Stomach (tissue), 9 donors: Measurements from ENCODE around the gene TINAG. TPM values are rescaled to one million over a fixed set of nuclear protein-coding genes. Genes with fewer than 3 reads are reported as not detected.

Experiments
- DNase-seq, 2 donors: peaks; one replicate each; pipeline versions ENCODE4 v3.0.0 to v3.0.0-alpha.2; 2013 to 2019
- H3K27ac ChIP-seq, 5 donors: fragments of 200-600 bp in 4 of 5; sonication (generic) in 4 of 5; one replicate each; pipeline ENCODE4 v1.5.1; 2013 to 2019; ENCODE audit warnings: mild to moderate bottlenecking in 1 of 5, moderate library complexity in 1 of 5
- H3K27me3 ChIP-seq, 3 donors: fragments of 200-600 bp; sonication (generic); one replicate each; pipeline ENCODE4 v1.5.1; 2017 to 2019; ENCODE audit warnings: mixed run types in 1 of 3
- H3K36me3 ChIP-seq, 4 donors: fragments of 200-600 bp; sonication (generic); 1 replicate in 3 of 4; 2 replicates in 1 of 4; pipeline ENCODE4 v1.5.1; 2016 to 2019
- H3K4me1 ChIP-seq, 4 donors: fragments of 200-600 bp; sonication (generic); one replicate each; pipeline ENCODE4 v1.5.1; 2016 to 2019
- H3K4me3 ChIP-seq, 4 donors: fragments of 200-600 bp; sonication (generic) in 3 of 4; one replicate each; pipeline ENCODE4 v1.5.1; 2016 to 2019; ENCODE audit warnings: mild to moderate bottlenecking in 1 of 4
- H3K9me3 ChIP-seq, 4 donors: fragments of 200-600 bp; sonication (generic); one replicate each; pipeline ENCODE4 v1.5.1; 2016 to 2019
- EP300 ChIP-seq: sonication (generic); formaldehyde crosslinking; IDR thresholded peaks from one replicate; pipeline ENCODE4 v1.6.1; 2017; ENCODE audit warnings: antibody characterized with exemption
- POLR2A ChIP-seq, 4 donors: fragments of 450-650 bp; IDR thresholded peaks; one replicate each; pipeline ENCODE4 v1.6.1; 2016; ENCODE audit warnings: antibody characterized with exemption in 4 of 4, control low read depth in 2 of 4, mild to moderate bottlenecking in 1 of 4, moderate library complexity in 1 of 4
- POLR2AphosphoS5 ChIP-seq, 3 donors: sonication (generic); formaldehyde crosslinking; IDR thresholded peaks; one replicate each; pipeline ENCODE4 v1.6.1; 2016; ENCODE audit warnings: antibody characterized with exemption in 3 of 3
- WGBS, 5 donors: extraction: QIAGEN DNeasy Blood & Tissue Kit in 3 of 5; methylation state at CpG; one replicate each; pipeline versions ENCODE4 v1.1.5 to v1.1.7; 2013 to 2018; 5-methylcytosine and 5-hydroxymethylcytosine counted together
- intact Hi-C: fragments of 100-400 bp; cut with DNase I; formaldehyde crosslinking; loops from one replicate; pipeline ENCODE4 v1.15.1; 2023; ENCODE audit warnings: low total_unique reads
- polyA plus RNA-seq, 3 donors: library from polyadenylated mRNA; stranded (reverse); fragments of 200-250 nt; gene quantifications; one replicate each; pipeline ENCODE4 v1.2.3, GENCODE V29; 2013
- total RNA-seq, 5 donors: library from RNA; depleted of rRNA; stranded (reverse); fragments of >200 nt; gene quantifications; one replicate each; pipeline versions ENCODE4 v1.1.0 to v1.2.3, GENCODE V29; 2014 to 2016
- TF ChIP-seq, protein P1 (sequence below), 7 experiments: fragments of 450-650 bp in 4 of 7; fragments of 200-600 bp in 3 of 7; sonication (generic) in 3 of 7; IDR thresholded peaks; one replicate each; pipeline ENCODE4 v1.5.1; 2016 to 2019; ENCODE audit warnings: antibody characterized with exemption in 7 of 7, control low read depth in 2 of 7, mild to moderate bottlenecking in 1 of 7
- donor health status: healthy with polysubstance abuse.
- donor health status: Bipolar disorder and iron deficiency.
- donor health status: healthy.

The TINAG gene
- total and polyA plus RNA-seq, 8 donors, result 2.2 to 3.5 TPM; not detected in 6

DNA sequence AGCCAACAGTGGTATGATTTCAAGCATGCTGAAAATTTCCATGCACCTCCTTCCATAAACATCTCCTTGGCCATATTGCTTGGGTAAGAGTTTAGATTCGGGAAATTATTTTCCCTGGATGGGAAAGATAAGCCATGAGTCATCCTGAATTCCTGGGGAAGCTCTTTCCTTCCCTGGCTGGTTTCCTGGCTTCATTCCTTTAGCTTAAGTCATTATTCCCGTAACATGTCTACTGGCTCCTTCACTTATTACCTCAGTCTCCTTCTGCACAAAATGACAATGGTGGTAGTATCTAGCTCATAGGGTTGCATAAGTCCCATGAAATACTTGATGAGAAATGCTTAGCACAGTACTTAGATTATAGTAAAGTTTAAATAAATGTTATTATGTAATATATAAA is 27.6 kb downstream of the TINAG start:
- DNase-seq, result no peak
- intact Hi-C loops, result no loop called here
- Histone ChIP-seq H3K4me1 (no peaks in the 10 kb centered on the region), H3K4me3 (no peak overlapping the region), H3K36me3 (no peaks in the 10 kb centered on the region), H3K9me3 (peaks cover 0 to 3% (median 0%) of the 10 kb centered on the region in 4 donors), H3K27ac (no peak overlapping the region), H3K27me3 (no peaks in the 10 kb centered on the region)
- peak in 1 of 3 donors; percentile 25 for TF ChIP-seq POLR2AphosphoS5 (IDR thresholded peaks at IDR 0.05)
- TF ChIP-seq POLR2A (IDR thresholded peaks at IDR 0.05), result no peak
- no peak for TF ChIP-seq EP300
- TF ChIP-seq, protein P1, sequence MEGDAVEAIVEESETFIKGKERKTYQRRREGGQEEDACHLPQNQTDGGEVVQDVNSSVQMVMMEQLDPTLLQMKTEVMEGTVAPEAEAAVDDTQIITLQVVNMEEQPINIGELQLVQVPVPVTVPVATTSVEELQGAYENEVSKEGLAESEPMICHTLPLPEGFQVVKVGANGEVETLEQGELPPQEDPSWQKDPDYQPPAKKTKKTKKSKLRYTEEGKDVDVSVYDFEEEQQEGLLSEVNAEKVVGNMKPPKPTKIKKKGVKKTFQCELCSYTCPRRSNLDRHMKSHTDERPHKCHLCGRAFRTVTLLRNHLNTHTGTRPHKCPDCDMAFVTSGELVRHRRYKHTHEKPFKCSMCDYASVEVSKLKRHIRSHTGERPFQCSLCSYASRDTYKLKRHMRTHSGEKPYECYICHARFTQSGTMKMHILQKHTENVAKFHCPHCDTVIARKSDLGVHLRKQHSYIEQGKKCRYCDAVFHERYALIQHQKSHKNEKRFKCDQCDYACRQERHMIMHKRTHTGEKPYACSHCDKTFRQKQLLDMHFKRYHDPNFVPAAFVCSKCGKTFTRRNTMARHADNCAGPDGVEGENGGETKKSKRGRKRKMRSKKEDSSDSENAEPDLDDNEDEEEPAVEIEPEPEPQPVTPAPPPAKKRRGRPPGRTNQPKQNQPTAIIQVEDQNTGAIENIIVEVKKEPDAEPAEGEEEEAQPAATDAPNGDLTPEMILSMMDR (IDR thresholded peaks at IDR 0.05), result no peak
- 26 to 54% (median 46%) methylated on average over 2 of the region's 2 CpGs for WGBS, 5 donors

DNA sequence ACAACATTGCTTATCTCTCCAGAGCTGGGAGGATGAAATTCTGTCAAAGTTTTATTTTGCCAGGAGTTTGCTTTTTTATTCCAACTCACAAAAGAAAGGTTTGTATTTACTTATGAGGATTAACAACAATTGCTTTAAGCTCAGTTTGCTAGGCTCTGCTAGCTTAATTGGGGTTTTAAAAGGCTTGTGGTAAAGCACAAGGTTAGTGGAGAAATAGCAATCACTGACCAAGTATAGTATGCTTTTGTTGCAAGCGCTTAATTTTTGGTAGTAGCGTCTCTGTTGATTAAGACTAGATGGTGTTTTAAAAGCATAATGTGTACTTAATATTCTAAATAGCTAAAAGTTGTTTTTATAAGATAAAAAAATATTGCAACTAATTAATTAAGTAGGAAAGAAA is 45.7 kb downstream of the TINAG start:
- DNase-seq, result no peak
- Histone ChIP-seq H3K4me1 (no peaks in the 10 kb centered on the region), H3K4me3 (no peak overlapping the region), H3K27ac (no peak overlapping the region), H3K9me3 (no peaks in the 10 kb centered on the region), H3K36me3 (no peaks in the 10 kb centered on the region), H3K27me3 (no peaks in the 10 kb centered on the region)
- intact Hi-C loops, result no loop called here
- TF ChIP-seq, protein P1 (IDR thresholded peaks at IDR 0.05), result no peak
- WGBS, 5 donors, result 80 to 93% (median 88%) methylated on average over 2 of the region's 2 CpGs

DNA sequence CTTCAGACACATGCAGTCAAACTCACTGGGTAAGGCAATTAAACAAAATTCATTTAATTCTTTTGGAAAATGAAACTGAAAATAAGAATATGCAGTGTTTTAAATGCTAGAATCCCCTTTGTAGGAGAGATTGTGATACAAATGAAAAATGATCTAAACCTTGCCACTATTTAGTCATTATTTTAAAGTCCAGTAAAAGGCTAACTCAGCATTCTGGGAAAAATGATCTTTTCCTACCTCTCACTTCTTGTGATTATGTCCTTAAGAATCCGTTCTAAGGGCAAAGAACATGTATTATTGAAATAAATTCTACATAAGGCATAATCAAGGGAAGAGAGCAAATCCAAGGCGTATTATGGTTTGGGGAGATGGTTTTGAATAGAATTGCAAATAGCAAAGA is 46.4 kb downstream of the TINAG start:
- Histone ChIP-seq H3K36me3 (no peaks in the 10 kb centered on the region), H3K27ac (no peak overlapping the region), H3K9me3 (no peaks in the 10 kb centered on the region), H3K27me3 (no peaks in the 10 kb centered on the region), H3K4me3 (no peak overlapping the region), H3K4me1 (no peaks in the 10 kb centered on the region)
- TF ChIP-seq, protein P1 (IDR thresholded peaks at IDR 0.05), result no peak
- TF ChIP-seq POLR2A (IDR thresholded peaks at IDR 0.05) (no peak), POLR2AphosphoS5 (IDR thresholded peaks at IDR 0.05) (no peak), EP300 (no peak)
- no peak for DNase-seq
- intact Hi-C loops, result no loop called here
- 70 to 79% (median 77%) methylated on average over 2 of the region's 2 CpGs for WGBS, 5 donors

DNA sequence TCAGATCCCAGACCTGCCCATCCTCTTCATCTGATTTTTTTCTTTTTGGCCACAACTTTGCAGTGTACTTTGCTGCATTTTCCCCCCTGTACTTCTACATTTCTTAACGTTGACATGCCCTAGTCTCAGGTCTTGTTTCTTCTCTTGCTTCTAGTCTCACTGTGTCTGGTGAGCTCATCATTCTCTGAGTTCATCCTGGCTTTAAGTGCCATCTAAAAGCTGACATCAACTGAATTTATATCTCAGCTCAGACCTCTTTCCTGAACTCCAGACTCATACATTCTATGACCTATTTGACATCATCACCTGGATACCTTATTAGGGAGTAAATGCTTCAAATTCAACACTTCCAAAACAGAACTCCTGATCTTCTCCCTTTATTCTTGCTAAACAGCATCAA is 48.9 kb downstream of the TINAG start:
- DNase-seq, result no peak
- Histone ChIP-seq H3K4me3 (no peak overlapping the region), H3K9me3 (no peaks in the 10 kb centered on the region), H3K4me1 (no peaks in the 10 kb centered on the region), H3K36me3 (no peaks in the 10 kb centered on the region), H3K27ac (no peak overlapping the region), H3K27me3 (no peaks in the 10 kb centered on the region)
- TF ChIP-seq EP300, result no peak
- no peak for TF ChIP-seq POLR2AphosphoS5 (IDR thresholded peaks at IDR 0.05)
- TF ChIP-seq, protein P1 (IDR thresholded peaks at IDR 0.05), result no peak
- intact Hi-C loops, result no loop called here
- 40 to 63% (median 60%) methylated on average over 1 of the region's 1 CpG for WGBS, 5 donors
